HEK293 (cell line): Measurements from ENCODE around the gene SNAPIN.

Experiments used
- CTCF ChIP-seq: fragments of 450-650 bp; formaldehyde crosslinking; IDR thresholded peaks from 2 replicates; pipeline ENCODE4 v1.5.1; 2016; ENCODE audit warnings: missing biosample characterization, missing genetic modification characterization
- RBAK ChIP-seq: fragments of 450-650 bp; formaldehyde crosslinking; IDR thresholded peaks from 2 replicates; pipeline ENCODE4 v1.5.1; 2016; ENCODE audit warnings: missing biosample characterization, missing genetic modification characterization
- TCF7L2 ChIP-seq: IDR thresholded peaks from 2 replicates; pipeline ENCODE4 v1.6.1; 2011; ENCODE audit warnings: low read depth, mild to moderate bottlenecking, inconsistent platforms, low read length, moderate library complexity, borderline replicate concordance
- TSHZ1 ChIP-seq: fragments of 450-650 bp; formaldehyde crosslinking; IDR thresholded peaks from 2 replicates; pipeline ENCODE4 v1.5.1; 2016; ENCODE audit warnings: missing biosample characterization, missing genetic modification characterization, borderline replicate concordance
- YY2 ChIP-seq: fragments of 450-650 bp; formaldehyde crosslinking; IDR thresholded peaks from 2 replicates; pipeline ENCODE4 v1.5.1; 2016; ENCODE audit warnings: missing biosample characterization, missing genetic modification characterization
- ZIC2 ChIP-seq: fragments of 450-650 bp; formaldehyde crosslinking; IDR thresholded peaks from 2 replicates; pipeline ENCODE4 v1.5.1; 2016; ENCODE audit warnings: missing biosample characterization, missing genetic modification characterization
- ZNF155 ChIP-seq: fragments of 450-650 bp; formaldehyde crosslinking; IDR thresholded peaks from 2 replicates; pipeline ENCODE4 v1.5.1; 2016; ENCODE audit warnings: missing biosample characterization, missing genetic modification characterization
- ZNF157 ChIP-seq: fragments of 450-650 bp; formaldehyde crosslinking; IDR thresholded peaks from 2 replicates; pipeline ENCODE4 v1.5.1; 2016; ENCODE audit warnings: missing biosample characterization, missing genetic modification characterization
- ZNF274 ChIP-seq, 2 experiments: fragments of 200-500 bp in 1 of 2; fragments of 450-650 bp in 1 of 2; sonication (Bioruptor generic) in 1 of 2; formaldehyde crosslinking in 1 of 2; IDR thresholded peaks; 2 replicates each; pipeline versions ENCODE4 v1.5.1 to v1.6.1; 2014 to 2016; ENCODE audit warnings: borderline replicate concordance in 1 of 2, inconsistent platforms in 1 of 2, low read length in 1 of 2, missing biosample characterization in 1 of 2, missing genetic modification characterization in 1 of 2
- ZNF350 ChIP-seq: fragments of 450-650 bp; formaldehyde crosslinking; IDR thresholded peaks from 2 replicates; pipeline ENCODE4 v1.5.0; 2017; ENCODE audit warnings: missing biosample characterization, mild to moderate bottlenecking, missing genetic modification characterization
- ZNF394 ChIP-seq: fragments of 450-650 bp; formaldehyde crosslinking; IDR thresholded peaks from 2 replicates; pipeline ENCODE4 v1.5.1; 2016; ENCODE audit warnings: missing biosample characterization, missing genetic modification characterization, mild to moderate bottlenecking, moderate library complexity, borderline replicate concordance
- ZNF423 ChIP-seq: fragments of 450-650 bp; formaldehyde crosslinking; IDR thresholded peaks from 2 replicates; pipeline ENCODE4 v1.5.1; 2016; ENCODE audit warnings: missing biosample characterization, missing genetic modification characterization
- ZNF654 ChIP-seq: fragments of 450-650 bp; formaldehyde crosslinking; IDR thresholded peaks from 2 replicates; pipeline ENCODE4 v1.5.1; 2016; ENCODE audit warnings: low read depth, missing biosample characterization, missing genetic modification characterization

- TF ChIP-seq ZNF157 (tag by site-specific recombination) (no peak), ZNF155 (no peak), ZIC2 (tag by site-specific recombination) (no peak), CTCF (tag by site-specific recombination) (no peak; the same call in none of the 2 replicates), YY2 (tag by site-specific recombination) (no peak), ZNF350 (tag by site-specific recombination) (no peak), TCF7L2 (no peak), ZNF394 (tag by site-specific recombination) (no peak), ZNF274 (IDR thresholded peaks at IDR 0.05; ENCODE audit: low read length) (no peak), ZNF274 (tag by site-specific recombination; IDR thresholded peaks at IDR 0.05; ENCODE audit: borderline replicate concordance) (no peak), TSHZ1 (tag by site-specific recombination) (no peak), RBAK (tag by site-specific recombination) (no peak), ZNF654 (tag by site-specific recombination) (no peak), ZNF423 (tag by site-specific recombination) (no peak)
Observed at GRCh38 chr1:153627715-153628626, 30.5 kb upstream of the SNAPIN start, which contains the start of gene S100A1.
